HG02610 (cell line): ENCODE data around the gene JTB.

ENCODE experiments used
- ATAC-seq: cut with Tn5 transposase; IDR thresholded peaks from one replicate; pipeline ENCODE4 v1.9.1; 2021; ENCODE audit warnings: mild to moderate bottlenecking, moderate library complexity; ENCODE audit not compliant: unreplicated experiment

Gene JTB

GRCh38 chr1:153933955-153934354, 43.5 kb downstream of the JTB start:
- ATAC-seq, result no peak

DNA sequence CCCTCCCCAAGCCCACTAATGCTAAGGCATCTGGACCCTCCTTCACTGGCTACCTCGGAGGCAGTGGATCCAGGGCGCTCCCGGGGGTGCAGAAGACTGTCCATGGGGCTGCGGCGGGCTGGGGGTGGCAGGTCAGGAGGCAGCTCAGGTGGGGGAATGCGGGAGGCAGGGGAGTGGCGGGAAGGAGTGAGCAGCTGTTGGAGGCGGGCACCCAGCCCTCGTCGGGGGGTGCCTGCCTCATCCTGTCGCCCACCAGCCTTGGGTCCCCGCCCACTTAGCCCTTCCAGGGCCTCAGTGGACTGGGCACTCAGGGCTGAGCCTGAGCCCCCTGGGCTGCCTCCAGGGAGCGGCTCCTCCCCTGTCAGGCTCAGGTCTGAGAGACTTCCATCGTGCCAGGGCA, 44.0 kb downstream of the JTB start:
- no peak for ATAC-seq

DNA sequence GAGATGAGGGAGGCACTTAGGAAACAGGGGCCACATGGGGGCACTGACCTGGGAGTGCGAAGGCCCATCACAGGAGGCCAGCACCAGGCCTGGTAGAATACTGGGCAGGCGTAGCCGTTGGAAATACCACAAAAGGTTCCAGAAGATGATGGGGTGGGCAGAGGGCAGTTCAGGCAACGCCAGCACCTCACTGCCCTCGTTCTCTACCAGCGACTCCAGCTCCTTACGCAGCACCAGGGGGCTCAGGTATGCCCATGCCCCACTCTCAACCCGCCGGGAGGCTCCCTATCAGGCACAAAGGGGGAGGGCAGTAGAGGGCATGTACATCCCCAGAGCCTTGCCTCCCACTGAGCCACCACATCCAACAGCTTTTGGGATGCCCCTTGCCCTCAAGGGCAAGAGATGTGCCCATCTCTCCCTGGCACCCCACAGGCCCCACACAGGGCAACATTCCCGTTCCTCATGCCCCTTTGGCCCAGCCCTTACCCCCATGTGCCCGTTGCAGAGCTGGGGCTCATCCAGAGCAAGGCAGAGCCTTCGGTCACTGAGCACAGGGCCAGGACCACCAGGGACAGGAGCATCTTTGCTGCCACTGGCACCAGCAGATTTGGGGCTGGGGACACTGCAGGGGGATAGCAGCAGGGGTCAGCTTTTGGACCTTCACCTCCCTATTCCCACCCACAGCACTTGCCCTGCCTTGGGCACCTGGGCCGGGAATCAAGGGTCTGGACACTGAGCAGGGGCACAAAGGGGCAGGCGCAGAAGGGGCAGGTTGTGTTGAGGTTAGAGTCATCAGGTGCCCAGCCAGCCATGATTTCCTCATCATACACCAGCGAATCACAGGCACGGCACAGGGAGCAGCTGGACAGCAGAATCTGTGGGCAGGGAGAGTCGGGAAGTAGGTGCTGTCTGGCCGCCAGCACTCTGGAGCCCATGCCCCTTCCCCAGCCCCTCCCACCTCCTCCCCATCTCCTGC, 45.0 kb downstream of the JTB start:
- no peak for ATAC-seq

DNA sequence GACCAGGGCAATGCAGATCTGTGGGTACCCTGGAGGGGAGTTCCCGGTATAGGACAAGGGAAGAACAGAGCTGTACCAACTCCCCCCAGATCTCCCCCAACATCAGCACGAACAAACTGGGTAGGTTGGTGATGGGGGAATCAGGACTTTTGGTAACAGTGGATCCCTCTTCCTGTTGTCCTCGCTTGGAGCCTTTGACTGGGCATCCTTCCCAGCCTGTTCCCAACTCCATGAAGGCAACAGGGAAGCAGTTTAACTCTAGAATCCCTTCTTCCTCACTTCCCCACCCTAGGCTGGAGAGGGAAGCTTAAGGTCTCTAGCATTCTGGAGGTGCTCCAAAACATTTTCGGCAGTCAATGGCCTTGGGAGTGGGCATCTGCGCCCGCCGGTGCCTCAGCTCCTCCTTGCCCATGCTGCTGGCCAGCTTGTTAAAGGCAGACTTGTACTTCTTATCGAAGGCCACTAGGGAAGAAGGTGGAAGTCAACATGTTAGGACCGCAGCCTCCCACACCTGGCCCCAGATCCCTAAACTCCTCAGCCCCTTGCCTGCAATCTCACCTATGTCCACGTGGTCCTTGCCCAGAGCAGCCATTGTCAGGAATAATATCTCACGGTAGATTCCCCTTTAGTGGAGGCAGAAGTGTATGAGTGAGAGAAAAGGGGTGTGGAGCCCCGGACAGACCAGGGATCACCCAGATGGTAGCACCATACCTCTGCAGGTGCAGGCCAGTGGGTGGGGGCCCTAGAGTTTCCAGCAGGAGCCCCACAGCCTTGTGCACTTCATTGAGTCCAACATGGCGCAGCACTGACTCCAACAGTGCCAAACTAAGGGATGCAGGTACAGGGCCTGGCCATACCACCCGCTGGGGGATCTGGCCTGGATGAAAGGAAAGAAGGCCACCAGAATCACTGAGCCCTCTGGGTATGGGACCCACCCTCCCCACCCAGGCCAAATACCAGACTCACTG, 47.2 kb downstream of the JTB start:
- ATAC-seq, result no peak

DNA sequence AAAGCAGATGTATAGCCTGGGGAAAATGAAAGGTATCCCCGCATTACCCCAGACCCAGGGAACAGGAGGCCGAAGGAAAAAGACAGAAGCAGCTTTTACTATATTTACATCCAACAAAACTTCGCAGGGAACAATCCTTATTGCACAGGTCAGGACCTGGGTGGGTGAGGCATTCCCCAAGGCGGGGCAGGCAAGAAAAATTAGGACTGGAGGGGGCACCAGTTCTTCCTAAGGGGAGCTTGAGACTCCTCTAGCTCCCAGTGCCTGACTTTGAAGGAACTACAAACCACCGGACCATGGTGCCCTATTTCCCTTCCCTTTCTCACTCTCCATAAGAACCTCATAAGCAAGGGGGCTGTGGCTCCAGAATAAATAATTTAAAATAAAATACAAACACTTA, 48.0 kb downstream of the JTB start:
- ATAC-seq, result no peak

- no peak for ATAC-seq
Measured at GRCh38 chr1:153928791-153929341, 48.6 kb downstream of the JTB start.

DNA sequence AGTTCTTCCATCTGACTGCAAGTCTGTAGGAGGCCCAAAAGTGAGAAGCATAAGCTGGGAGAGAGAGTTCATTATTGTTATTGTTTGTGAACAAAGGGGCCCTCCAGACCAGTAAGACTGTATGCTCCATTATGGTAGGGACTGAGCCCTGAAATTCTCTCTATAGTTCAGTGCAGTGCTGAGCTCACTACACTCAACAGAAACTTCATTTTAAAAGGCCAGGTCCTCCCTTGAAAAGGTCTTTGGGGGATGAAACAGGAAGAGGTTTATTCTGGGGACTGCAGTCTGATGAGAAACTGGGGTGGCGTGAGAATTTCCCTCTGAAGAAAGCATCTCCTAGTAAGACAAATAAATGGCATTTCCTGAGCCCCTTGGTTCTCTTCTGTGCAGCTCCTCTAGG, 49.2 kb downstream of the JTB start:
- no peak for ATAC-seq

DNA sequence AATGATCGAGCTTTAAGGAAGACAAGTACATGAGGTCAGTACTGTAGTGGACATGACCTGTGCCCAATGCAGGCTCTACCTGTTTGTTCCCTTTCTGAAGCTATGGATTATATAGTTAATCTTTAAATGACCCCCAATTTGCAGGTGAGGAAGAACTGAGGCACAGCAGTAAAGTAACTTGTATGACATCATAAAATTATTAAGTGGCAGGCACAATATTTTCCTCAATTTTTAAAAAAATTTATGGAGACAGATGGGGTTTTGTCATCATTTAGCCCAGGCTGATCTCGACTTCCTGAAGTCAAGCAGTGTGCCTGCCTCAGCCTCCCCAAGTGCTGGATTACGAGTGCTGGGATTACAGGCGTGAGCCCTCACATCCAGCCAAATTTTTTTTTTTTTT, 51.1 kb downstream of the JTB start:
- ATAC-seq, result no peak
